ENCODE data around the gene CD27. TPM values are rescaled to one million over a fixed set of nuclear protein-coding genes. Genes with fewer than 3 reads are reported as not detected.

Gene CD27
- total RNA-seq, 2 donors from 2014 or later = not detected

- TF ChIP-seq CTCF (IDR thresholded peaks at IDR 0.05) (no peak), POLR2A (IDR thresholded peaks at IDR 0.05) (no peak)
- H3K27me3 ChIP-seq = no peaks in the 10 kb centered on the region
- 96 to 100% methylated on average over 2 of the region's 2 CpGs for WGBS, 2 donors
- peaks cover 4 to 23% of the 10 kb centered on the region in 2 donors for H3K36me3 ChIP-seq (replicated peaks in 1 of 2; ENCODE audit: insufficient read depth in 1 of 2, low read depth in 2 of 2)
- H3K4me3 ChIP-seq = no peak overlapping the region
- DNase-seq (no peak), ATAC-seq (no peak)
- H3K4me1 ChIP-seq = no peaks in the 10 kb centered on the region
- H3K9me3 ChIP-seq = no peaks in the 10 kb centered on the region
- intact Hi-C loops (cut with DNase I) = no loop called here
- no peak overlapping the region for H3K27ac ChIP-seq
Observed at GRCh38 chr12:6459004-6459337, 14.2 kb downstream of the CD27 start.

- no peak for ATAC-seq
- WGBS, 2 donors = 80 to 90% methylated on average over 8 to 10 of the region's 10 CpGs
- DNase-seq = no peak
- H3K36me3 ChIP-seq (replicated peaks in 1 of 2; ENCODE audit: insufficient read depth in 1 of 2, low read depth in 2 of 2) = peaks cover 4 to 20% of the 10 kb centered on the region in 2 donors
- TF ChIP-seq CTCF (IDR thresholded peaks at IDR 0.05) = no peak
- TF ChIP-seq POLR2A (IDR thresholded peaks at IDR 0.05) = no peak
- H3K9me3 ChIP-seq = no peaks in the 10 kb centered on the region
- H3K27me3 ChIP-seq = no peaks in the 10 kb centered on the region
- intact Hi-C loops (cut with DNase I) = loop anchor here (5.0 kb wide), 1 partner anchor 34 kb away; no protein-coding TSS in a partner anchor
- H3K4me3 ChIP-seq = no peak overlapping the region
- no peaks in the 10 kb centered on the region for H3K4me1 ChIP-seq
- H3K27ac ChIP-seq = peak overlapping the region in 1 of 4 donors; percentile 59
Observed at GRCh38 chr12:6460751-6461371, 16.1 kb downstream of the CD27 start.

GRCh38 chr12:6461401-6462233 lies 16.9 kb downstream of the CD27 start:
- Histone ChIP-seq H3K27ac (peak overlapping the region in 2 of 4 donors; percentile 30 to 59), H3K27me3 (no peaks in the 10 kb centered on the region), H3K36me3 (replicated peaks in 1 of 2; ENCODE audit: insufficient read depth in 1 of 2, low read depth in 2 of 2) (peaks cover 4 to 20% of the 10 kb centered on the region in 2 donors), H3K9me3 (no peaks in the 10 kb centered on the region), H3K4me3 (no peak overlapping the region), H3K4me1 (no peaks in the 10 kb centered on the region)
- WGBS, 2 donors = 68 to 84% methylated on average over 15 of the region's 15 CpGs
- DNase-seq (peak in 3 of 4 donors; percentile 25 to 81 (median 38)), ATAC-seq (no peak)
- TF ChIP-seq POLR2A (IDR thresholded peaks at IDR 0.05) = no peak
- intact Hi-C loops (cut with DNase I) = loop anchor here (5.0 kb wide), 1 partner anchor 34 kb away; no protein-coding TSS in a partner anchor

- WGBS, 2 donors = 81 to 89% methylated on average over 14 of the region's 14 CpGs
- intact Hi-C loops (cut with DNase I) = loop anchor here (5.0 kb wide), 1 partner anchor 35 kb away; no protein-coding TSS in a partner anchor
Observed at GRCh38 chr12:6462234-6462995, 17.7 kb downstream of the CD27 start.

More at GRCh38 chr12:6462234-6462995, 17.7 kb downstream of the CD27 start:
- DNase-seq (no peak), ATAC-seq (no peak)
- TF ChIP-seq POLR2A (IDR thresholded peaks at IDR 0.05) = no peak
- no peak for TF ChIP-seq CTCF (IDR thresholded peaks at IDR 0.05)
- no peaks in the 10 kb centered on the region for H3K9me3 ChIP-seq
- peak overlapping the region in 1 of 4 donors; percentile 59 for H3K27ac ChIP-seq
- no peak overlapping the region for H3K4me3 ChIP-seq
- H3K4me1 ChIP-seq = no peaks in the 10 kb centered on the region
- H3K36me3 ChIP-seq (replicated peaks in 1 of 2; ENCODE audit: insufficient read depth in 1 of 2, low read depth in 2 of 2) = peaks cover 4 to 18% of the 10 kb centered on the region in 2 donors
- H3K27me3 ChIP-seq = no peaks in the 10 kb centered on the region

Measured in body of pancreas (tissue), 4 donors.